ENCODE measurements around the gene GEMIN7. TPM values are rescaled to one million over a fixed set of nuclear protein-coding genes. Genes with fewer than 3 reads are reported as not detected.
"Not testable (repeated sequence)": the region's sequence is repeated elsewhere in the genome, so short reads cannot be mapped to it uniquely, and the experiment has no call there.

Gene GEMIN7
- polyA plus RNA-seq, 2 of the 4 experiments (the other 2 are of a cell fraction): 42.2 to 86.0 TPM

GRCh38 chr19:45104658-45105349, 25.7 kb downstream of the GEMIN7 start (continued):
- no peak for TF ChIP-seq USF2 (IDR thresholded peaks at IDR 0.05)

- H3K4me3 ChIP-seq; H3K9me3 ChIP-seq; ATAC-seq; H3K4me2 ChIP-seq; POLR2A ChIA-PET; H3K4me1 ChIP-seq; H3K27ac ChIP-seq; FAIRE-seq; DNase-seq (ENCODE audit: low read depth in 1 of 2, low spot score in 1 of 2): not testable (repeated sequence)
- WGBS (ENCODE audit: missing lambda C conversion rate): 93% methylated on average over 11 of the region's 11 CpGs
- CTCF ChIA-PET: interaction anchor here (0.9 to 3.4 kb wide), 3 partner anchors 14 to 142 kb away, joined by 3 to 13 read pairs (median 5); no protein-coding TSS in a partner anchor
These were observed 27.3 kb downstream of the GEMIN7 start for GRCh38 chr19:45106363-45106762.

- Histone ChIP-seq H3K9me3 (no peaks in the 10 kb centered on the region), H3K27ac (no peak overlapping the region), H3K4me3 (no peak overlapping the region), H3K4me2 (no peak overlapping the region), H3K4me1 (peaks cover 8% of the 10 kb centered on the region; the same call in 2 of the 3 replicates)
- FAIRE-seq (no peak), ATAC-seq (no peak), DNase-seq (ENCODE audit: low read depth in 1 of 2, low spot score in 1 of 2) (no peak)
- TF ChIP-seq BCL3 (IDR thresholded peaks at IDR 0.05): no peak
- no peak for TF ChIP-seq ATOH8 (CRISPR knock-in tag; IDR thresholded peaks at IDR 0.05; ENCODE audit: low read depth)
- no peak for TF ChIP-seq CHD2 (IDR thresholded peaks at IDR 0.05; ENCODE audit: low read length, partially characterized antibody)
- no peak for TF ChIP-seq FOSB (CRISPR knock-in tag; IDR thresholded peaks at IDR 0.05)
- no peak for TF ChIP-seq NPAS2 (CRISPR knock-in tag; IDR thresholded peaks at IDR 0.05; ENCODE audit: borderline replicate concordance)
- no peak for TF ChIP-seq MAFK (IDR thresholded peaks at IDR 0.05; ENCODE audit: partially characterized antibody)
- no peak for TF ChIP-seq PHF8 (IDR thresholded peaks at IDR 0.05; ENCODE audit: borderline replicate concordance, low read depth)
- TF ChIP-seq HOXB5 (CRISPR knock-in tag; IDR thresholded peaks at IDR 0.05): no peak
- no peak for TF ChIP-seq NR3C1 (IDR thresholded peaks at IDR 0.05)
- no peak for TF ChIP-seq FOSL2 (IDR thresholded peaks at IDR 0.05)
- TF ChIP-seq FOSL2 (CRISPR knock-in tag; IDR thresholded peaks at IDR 0.05): no peak
- TF ChIP-seq EHMT2 (IDR thresholded peaks at IDR 0.05; ENCODE audit: low read depth): no peak
- TF ChIP-seq PBX3 (IDR thresholded peaks at IDR 0.05): no peak
- TF ChIP-seq HES2 (IDR thresholded peaks at IDR 0.05): no peak
- POLR2A ChIA-PET: no interaction called here
- CTCF ChIA-PET: interaction anchor here (0.6 to 3.4 kb wide), 5 partner anchors 10 to 369 kb away, joined by 3 to 13 read pairs (median 4); no protein-coding TSS in a partner anchor
- WGBS (ENCODE audit: missing lambda C conversion rate): 86% methylated on average over 12 of the region's 12 CpGs
These were observed 28.6 kb downstream of the GEMIN7 start for GRCh38 chr19:45107621-45108150.

- ATAC-seq (no peak), FAIRE-seq (no peak), DNase-seq (ENCODE audit: low read depth in 1 of 2, low spot score in 1 of 2) (no peak)
- no peak overlapping the region for H3K4me3 ChIP-seq
- no peaks in the 10 kb centered on the region for H3K9me3 ChIP-seq
- TF ChIP-seq MAFK (IDR thresholded peaks at IDR 0.05; ENCODE audit: partially characterized antibody) (peak; percentile 13), PHF8 (IDR thresholded peaks at IDR 0.05; ENCODE audit: borderline replicate concordance, low read depth) (no peak)
- peaks cover 15% of the 10 kb centered on the region for H3K4me1 ChIP-seq
- ChIA-PET CTCF (interaction anchor here (0.9 to 1.6 kb wide), 5 partner anchors 9 to 33 kb away, joined by 3 to 8 read pairs (median 5); no protein-coding TSS in a partner anchor), POLR2A (no interaction called here)
- peak overlapping the region in 1 of 2 experiments; percentile 51; a peak in 3 of 6 replicates for H3K27ac ChIP-seq
- no peak overlapping the region for H3K4me2 ChIP-seq
- 79% methylated on average over 5 of the region's 5 CpGs for WGBS (ENCODE audit: missing lambda C conversion rate)
These were observed 31.8 kb downstream of the GEMIN7 start for GRCh38 chr19:45110851-45111266.

Data from A549 (cell line).